Rectal smooth muscle tissue (tissue), 1 donor: Measurements from ENCODE around the gene ECD.
"Not testable (repeated sequence)": the region's sequence is repeated elsewhere in the genome, so short reads cannot be mapped to it uniquely, and the experiment has no call there.

Source experiments
- H3K27ac ChIP-seq: one replicate; pipeline ENCODE4 v1.7.0; 2013; ENCODE audit warnings: low read depth, low read length, inconsistent platforms
- H3K27me3 ChIP-seq: one replicate; pipeline ENCODE4 v1.7.0; 2013; ENCODE audit warnings: low read length; ENCODE audit not compliant: control insufficient read depth, insufficient read depth
- H3K36me3 ChIP-seq: one replicate; pipeline ENCODE4 v1.7.0; 2013; ENCODE audit warnings: low read length; ENCODE audit not compliant: control insufficient read depth, insufficient read depth
- H3K4me1 ChIP-seq: one replicate; pipeline ENCODE4 v1.7.0; 2013; ENCODE audit warnings: low read length; ENCODE audit not compliant: control insufficient read depth, insufficient read depth
- H3K4me3 ChIP-seq: one replicate; pipeline ENCODE4 v1.7.0; 2013; ENCODE audit warnings: low read length
- H3K9ac ChIP-seq: one replicate; pipeline ENCODE4 v1.7.0; 2013; ENCODE audit warnings: low read length

ECD gene

GRCh38 chr10:73150633-73151413 is 17.0 kb downstream of the ECD start:
- H3K27ac ChIP-seq, H3K36me3 ChIP-seq, H3K27me3 ChIP-seq, H3K4me1 ChIP-seq, H3K9ac ChIP-seq, H3K4me3 ChIP-seq: not testable (repeated sequence)

DNA sequence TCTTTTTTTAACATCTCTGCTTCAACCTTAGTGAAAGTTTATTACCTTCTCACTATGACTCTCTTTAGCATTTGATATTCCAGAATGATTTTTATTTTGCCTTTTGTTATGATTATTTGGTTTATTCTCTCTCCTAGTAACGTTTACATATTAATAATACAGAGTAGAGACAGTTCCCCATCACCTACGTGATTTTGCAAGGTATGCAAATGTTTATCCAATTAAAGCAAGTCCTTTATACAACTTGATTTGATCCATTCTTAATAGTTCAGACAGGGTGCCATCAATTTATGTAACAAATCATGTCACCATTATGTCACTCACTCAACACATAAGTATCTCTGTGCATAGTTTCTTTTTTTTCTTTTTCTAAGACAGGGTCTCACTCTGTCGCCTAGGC is 26.2 kb downstream of the ECD start:
- no peak overlapping the region for H3K27ac ChIP-seq
- peaks cover 16% of the 10 kb centered on the region for H3K36me3 ChIP-seq
- H3K27me3 ChIP-seq, result no peaks in the 10 kb centered on the region
- H3K4me1 ChIP-seq, result no peaks in the 10 kb centered on the region
- H3K4me3 ChIP-seq, result no peak overlapping the region
- H3K9ac ChIP-seq, result no peak overlapping the region

- H3K9ac ChIP-seq, result no peak overlapping the region
- peaks cover 13% of the 10 kb centered on the region for H3K36me3 ChIP-seq
- H3K4me3 ChIP-seq, result no peak overlapping the region
- H3K27ac ChIP-seq, result no peak overlapping the region
- H3K27me3 ChIP-seq, result no peaks in the 10 kb centered on the region
- H3K4me1 ChIP-seq, result no peaks in the 10 kb centered on the region
Measured at GRCh38 chr10:73139251-73139650, 28.6 kb downstream of the ECD start.

DNA sequence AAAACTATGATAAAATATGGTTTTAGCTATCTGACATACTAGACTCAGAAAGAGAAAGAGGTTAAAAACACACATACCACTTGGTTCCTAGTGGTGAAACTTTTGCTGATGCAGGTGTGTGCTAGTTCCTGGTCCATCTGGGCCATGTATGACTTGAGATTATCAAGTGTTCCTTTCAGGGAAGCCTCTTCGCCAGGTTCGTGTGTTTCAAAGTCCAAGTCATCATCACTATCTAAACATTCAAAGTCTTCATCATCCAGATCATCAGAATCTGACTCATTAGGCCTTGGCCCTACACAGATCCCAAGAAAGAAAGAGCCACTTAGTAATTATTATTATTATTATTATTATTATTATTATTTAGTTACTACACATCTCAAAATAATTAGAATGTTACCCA is 31.2 kb downstream of the ECD start:
- no peak overlapping the region for H3K27ac ChIP-seq
- peaks cover 14% of the 10 kb centered on the region for H3K36me3 ChIP-seq
- no peak overlapping the region for H3K9ac ChIP-seq
- no peaks in the 10 kb centered on the region for H3K4me1 ChIP-seq
- H3K27me3 ChIP-seq, result no peaks in the 10 kb centered on the region
- H3K4me3 ChIP-seq, result no peak overlapping the region

DNA sequence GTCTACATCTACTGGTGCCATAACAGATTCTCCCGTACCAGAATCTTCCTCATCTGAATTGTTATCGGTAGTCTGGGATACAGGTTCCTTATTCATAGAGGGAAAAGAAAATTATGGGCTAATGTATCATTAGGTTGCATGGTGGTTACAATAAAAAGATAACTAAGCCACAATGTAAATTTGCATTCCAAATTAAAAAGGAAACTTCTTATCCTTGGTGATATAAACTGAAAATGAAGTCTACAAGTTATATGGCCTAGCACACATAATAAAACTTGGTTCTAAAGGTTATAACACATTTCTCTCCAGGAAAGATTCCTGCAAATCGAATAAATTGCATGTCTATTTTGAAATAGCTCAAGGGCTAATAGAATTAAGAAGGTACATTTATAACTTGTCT is 33.1 kb downstream of the ECD start:
- Histone ChIP-seq H3K9ac (no peak overlapping the region), H3K36me3 (peaks cover 17% of the 10 kb centered on the region), H3K27me3 (no peaks in the 10 kb centered on the region), H3K27ac (no peak overlapping the region), H3K4me1 (no peaks in the 10 kb centered on the region), H3K4me3 (no peak overlapping the region)

- Histone ChIP-seq H3K36me3 (peaks cover 15% of the 10 kb centered on the region), H3K9ac (no peak overlapping the region), H3K27ac (no peak overlapping the region)
Measured at GRCh38 chr10:73131913-73132686, 35.7 kb downstream of the ECD start.

GRCh38 chr10:73131301-73131700 is 36.5 kb downstream of the ECD start:
- Histone ChIP-seq H3K36me3 (peaks cover 17% of the 10 kb centered on the region), H3K27me3 (no peaks in the 10 kb centered on the region), H3K4me3 (no peak overlapping the region), H3K27ac (no peak overlapping the region), H3K4me1 (no peaks in the 10 kb centered on the region), H3K9ac (no peak overlapping the region)

More at GRCh38 chr10:73131913-73132686, 35.7 kb downstream of the ECD start:
- Histone ChIP-seq H3K4me3 (no peak overlapping the region), H3K27me3 (no peaks in the 10 kb centered on the region), H3K4me1 (no peaks in the 10 kb centered on the region)

DNA sequence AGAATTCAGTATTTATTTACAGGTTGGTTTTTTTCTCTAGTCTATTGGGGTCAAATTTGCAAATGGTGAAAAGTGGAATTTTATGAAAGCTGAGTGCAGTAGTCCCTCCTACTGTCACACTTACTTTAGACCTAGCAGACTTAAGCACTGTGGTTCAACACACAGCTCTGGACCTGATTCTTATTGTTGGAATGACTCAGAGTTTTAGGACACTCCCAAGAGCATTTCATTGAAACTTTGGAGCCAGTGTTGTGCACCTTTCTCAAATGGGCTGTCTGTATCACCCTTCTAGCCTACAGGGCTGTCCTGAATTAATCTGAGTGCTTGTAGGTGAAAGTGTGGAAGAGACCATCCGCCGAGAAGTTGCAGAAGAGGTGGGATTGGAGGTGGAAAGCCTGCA is 41.5 kb downstream of the ECD start:
- Histone ChIP-seq H3K27me3 (no peaks in the 10 kb centered on the region), H3K36me3 (peaks cover 21% of the 10 kb centered on the region), H3K4me1 (no peaks in the 10 kb centered on the region), H3K27ac (no peak overlapping the region), H3K9ac (no peak overlapping the region), H3K4me3 (no peak overlapping the region)

- Histone ChIP-seq H3K27ac (no peak overlapping the region), H3K4me3 (no peak overlapping the region), H3K27me3 (no peaks in the 10 kb centered on the region), H3K9ac (no peak overlapping the region), H3K36me3 (peaks cover 5% of the 10 kb centered on the region), H3K4me1 (no peaks in the 10 kb centered on the region)
Measured at GRCh38 chr10:73119952-73120351, 47.9 kb downstream of the ECD start.

DNA sequence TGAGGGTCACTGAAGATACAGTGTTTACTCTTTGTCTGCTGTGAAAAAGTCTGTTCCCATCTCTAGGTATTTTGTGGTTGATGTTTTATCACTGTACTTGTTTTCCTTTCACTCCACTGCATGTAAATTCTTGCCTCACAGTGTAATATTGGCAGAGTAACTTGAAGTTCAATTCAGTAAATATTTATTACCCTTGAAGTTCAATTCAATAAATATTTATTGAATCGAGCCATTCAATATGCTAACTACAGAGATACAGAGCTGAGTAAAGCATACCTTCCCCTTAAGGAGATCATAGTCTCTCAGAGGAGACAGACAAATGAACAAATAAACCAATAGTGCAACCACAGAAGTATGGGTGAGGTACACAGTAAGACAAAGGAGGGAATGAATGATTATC is 48.4 kb downstream of the ECD start:
- Histone ChIP-seq H3K27ac (no peak overlapping the region), H3K27me3 (no peaks in the 10 kb centered on the region), H3K9ac (no peak overlapping the region), H3K4me3 (no peak overlapping the region), H3K36me3 (peaks cover 4% of the 10 kb centered on the region), H3K4me1 (no peaks in the 10 kb centered on the region)

DNA sequence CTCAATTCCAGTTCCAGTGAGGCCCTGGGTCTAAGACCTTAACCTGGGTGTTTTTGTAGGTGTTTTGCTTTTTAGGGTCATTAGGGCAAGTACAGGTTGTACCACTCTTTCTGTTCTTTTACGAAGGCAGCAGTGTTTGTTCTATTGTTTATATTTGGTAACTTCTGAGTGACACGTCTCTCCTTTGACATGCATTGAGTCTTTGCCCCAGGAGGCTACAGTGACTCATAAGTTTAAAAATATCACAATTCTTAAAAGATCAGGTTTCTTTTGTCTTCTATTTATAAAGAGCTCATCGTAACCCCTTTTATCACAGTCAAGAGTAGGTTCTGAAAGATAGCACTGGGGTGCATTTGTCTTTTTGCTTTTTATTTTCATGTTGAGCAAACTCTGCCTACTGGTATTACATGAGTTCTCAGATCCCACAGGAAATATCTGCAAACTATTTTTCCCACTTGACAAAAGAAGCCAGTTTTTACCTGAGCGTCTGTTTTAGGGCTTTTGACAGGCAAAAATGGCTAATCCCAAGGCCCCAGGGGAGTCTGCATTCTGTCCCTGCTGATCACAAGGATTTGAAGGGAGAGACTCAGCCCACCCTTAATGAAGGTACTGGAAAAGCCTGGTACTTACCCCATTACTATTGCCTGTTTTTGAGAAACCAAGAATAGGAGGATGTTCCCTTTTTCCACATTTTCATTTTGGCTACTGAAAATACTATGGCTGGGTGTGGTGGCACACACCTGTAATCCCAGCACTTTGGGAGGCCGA is 49.6 kb downstream of the ECD start:
- Histone ChIP-seq H3K36me3 (no peaks in the 10 kb centered on the region), H3K4me1 (no peaks in the 10 kb centered on the region), H3K9ac (no peak overlapping the region), H3K27me3 (no peaks in the 10 kb centered on the region), H3K4me3 (no peak overlapping the region), H3K27ac (no peak overlapping the region)

DNA sequence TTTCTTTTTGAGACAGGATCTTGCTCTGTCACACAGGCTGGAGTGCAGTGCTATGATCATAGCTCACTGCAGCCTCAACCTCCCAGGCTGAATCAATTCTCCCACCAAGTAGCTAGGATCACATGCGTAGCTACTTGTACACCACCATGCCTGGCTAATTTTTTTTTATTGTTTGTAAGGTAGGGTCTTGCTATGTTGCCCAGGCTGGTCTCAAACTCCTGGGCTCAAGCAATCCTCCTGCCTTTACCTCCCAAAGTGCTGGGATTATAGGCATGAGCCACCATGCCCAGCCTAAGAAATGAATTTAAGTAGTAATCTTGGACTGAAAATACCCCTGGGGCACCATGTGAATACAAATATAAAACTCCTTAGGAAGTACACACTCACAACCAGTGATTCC is 51.8 kb downstream of the ECD start:
- no peak overlapping the region for H3K4me3 ChIP-seq
- no peaks in the 10 kb centered on the region for H3K27me3 ChIP-seq
- H3K9ac ChIP-seq, result no peak overlapping the region
- no peak overlapping the region for H3K27ac ChIP-seq
- no peaks in the 10 kb centered on the region for H3K4me1 ChIP-seq
- no peaks in the 10 kb centered on the region for H3K36me3 ChIP-seq
